ENCODE data around the gene KRTAP27-1.

KRTAP27-1 gene

GRCh38 chr21:30337276-30337744 lies at the start of gene KRTAP27-1:
Gene KRTAP27-1 (minus strand): TSS chr21:30337694. CDS start chr21:30337668, 26 bp downstream.
- DNase-seq (ENCODE audit: low read depth), result no peak

GRCh38 chr21:30382201-30382600 lies 44.7 kb upstream of the KRTAP27-1 start:
- DNase-seq (ENCODE audit: low read depth), result no peak

- DNase-seq (ENCODE audit: low read depth), result no peak
These were observed 34.8 kb upstream of the KRTAP27-1 start, which contains the start of gene KRTAP13-2 for GRCh38 chr21:30372139-30372770. Gene KRTAP13-2 (minus strand): TSS chr21:30372271. CDS start chr21:30372213, 58 bp downstream.

GRCh38 chr21:30355906-30356305 lies 18.4 kb upstream of the KRTAP27-1 start:
- DNase-seq (ENCODE audit: low read depth), result no peak

GRCh38 chr21:30354308-30355005 lies 17.0 kb upstream of the KRTAP27-1 start:
- no peak for DNase-seq (ENCODE audit: low read depth)

- no peak for DNase-seq (ENCODE audit: low read depth)
These were observed 14.0 kb upstream of the KRTAP27-1 start for GRCh38 chr21:30351534-30351933.

GRCh38 chr21:30349572-30349971 lies 12.1 kb upstream of the KRTAP27-1 start:
- no peak for DNase-seq (ENCODE audit: low read depth)

GRCh38 chr21:30348506-30348905 lies 11.0 kb upstream of the KRTAP27-1 start, which contains the start of gene KRTAP23-1:
Gene KRTAP23-1 (minus strand): TSS chr21:30348606. CDS start chr21:30348606, 0 bp downstream.
- no peak for DNase-seq (ENCODE audit: low read depth)

GRCh38 chr21:30345014-30345413 lies 7.5 kb upstream of the KRTAP27-1 start:
- DNase-seq (ENCODE audit: low read depth), result no peak

GRCh38 chr21:30340714-30341573 lies 3.5 kb upstream of the KRTAP27-1 start:
- DNase-seq (ENCODE audit: low read depth), result no peak

- DNase-seq (ENCODE audit: low read depth), result no peak
These were observed 1.2 kb upstream of the KRTAP27-1 start for GRCh38 chr21:30338717-30339116.

GRCh38 chr21:30337772-30338171 lies 278 bp upstream of the KRTAP27-1 start:
- DNase-seq (ENCODE audit: low read depth), result no peak

- no peak for DNase-seq (ENCODE audit: low read depth)
These were observed 898 bp downstream of the KRTAP27-1 start for GRCh38 chr21:30336596-30336995.

GRCh38 chr21:30333736-30334135 lies 3.8 kb downstream of the KRTAP27-1 start:
- no peak for DNase-seq (ENCODE audit: low read depth)

- DNase-seq (ENCODE audit: low read depth), result no peak
These were observed 4.8 kb downstream of the KRTAP27-1 start for GRCh38 chr21:30332681-30333080.

- DNase-seq (ENCODE audit: low read depth), result no peak
These were observed 8.2 kb downstream of the KRTAP27-1 start for GRCh38 chr21:30329203-30329875.

GRCh38 chr21:30326390-30326789 lies 11.1 kb downstream of the KRTAP27-1 start:
- DNase-seq (ENCODE audit: low read depth), result no peak

- no peak for DNase-seq (ENCODE audit: low read depth)
These were observed 17.3 kb downstream of the KRTAP27-1 start, which contains the start of gene KRTAP26-1 for GRCh38 chr21:30320215-30320614. Gene KRTAP26-1 (minus strand): TSS chr21:30320315. CDS start chr21:30320035, 280 bp downstream.

GRCh38 chr21:30315701-30316100 lies 21.8 kb downstream of the KRTAP27-1 start:
- no peak for DNase-seq (ENCODE audit: low read depth)

GRCh38 chr21:30306884-30307283 lies 30.6 kb downstream of the KRTAP27-1 start:
- no peak for DNase-seq (ENCODE audit: low read depth)

- no peak for DNase-seq (ENCODE audit: low read depth)
These were observed 32.4 kb downstream of the KRTAP27-1 start for GRCh38 chr21:30305136-30305535.

- no peak for DNase-seq (ENCODE audit: low read depth)
These were observed 48.3 kb downstream of the KRTAP27-1 start, which contains the start of gene KRTAP25-1 for GRCh38 chr21:30289215-30289614. Gene KRTAP25-1 (minus strand): TSS chr21:30289514. CDS start chr21:30289490, 24 bp downstream.

All from stimulated activated CD8-positive, alpha-beta memory T cell treated with anti-CD3 and anti-CD28 coated beads, Interleukin-15, amount 100 ng/mL, for 24 hours (primary cell).